Gastroesophageal sphincter (tissue), 3 donors: ENCODE results near the gene KIAA0586.

ENCODE experiments used
- EP300 ChIP-seq: sonication (generic); formaldehyde crosslinking; IDR thresholded peaks from one replicate; pipeline ENCODE4 v1.6.1; 2017; ENCODE audit warnings: antibody characterized with exemption, mild to moderate bottlenecking
- POLR2A ChIP-seq, 2 donors: fragments of 450-650 bp; IDR thresholded peaks; one replicate each; pipeline ENCODE4 v1.6.1; 2017; ENCODE audit warnings: antibody characterized with exemption in 2 of 2, mild to moderate bottlenecking in 2 of 2, moderate library complexity in 1 of 2
- POLR2AphosphoS5 ChIP-seq: sonication (generic); formaldehyde crosslinking; IDR thresholded peaks from one replicate; pipeline ENCODE4 v1.6.1; 2017; ENCODE audit warnings: antibody characterized with exemption
- TF ChIP-seq, protein P1 (sequence below), 4 experiments: fragments of 200-600 bp in 2 of 4; fragments of 450-650 bp in 2 of 4; sonication (generic) in 1 of 4; IDR thresholded peaks; one replicate each; pipeline ENCODE4 v1.5.1; 2017 to 2019; ENCODE audit warnings: antibody characterized with exemption in 4 of 4, mild to moderate bottlenecking in 2 of 4, moderate library complexity in 2 of 4

DNA sequence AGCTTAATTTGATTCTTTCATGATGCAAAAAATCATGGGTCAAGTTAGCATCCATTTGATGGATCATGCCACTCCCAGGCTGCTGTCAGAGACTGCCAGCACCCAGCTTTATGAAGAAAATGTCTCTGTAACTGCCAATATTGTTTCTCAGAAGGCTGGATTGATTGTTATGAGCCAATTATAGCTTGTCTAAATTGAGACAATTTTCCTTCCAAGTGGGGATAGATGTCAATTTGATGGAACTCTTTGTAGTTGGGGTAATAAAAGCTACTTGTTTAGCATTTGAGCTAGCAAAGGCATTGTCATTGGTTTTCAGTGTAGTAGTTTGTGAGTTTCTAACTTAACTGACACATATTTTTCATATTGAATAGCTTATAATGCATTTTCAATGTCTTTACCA is 128.1 kb downstream of the KIAA0586 start:
- TF ChIP-seq, protein P1, sequence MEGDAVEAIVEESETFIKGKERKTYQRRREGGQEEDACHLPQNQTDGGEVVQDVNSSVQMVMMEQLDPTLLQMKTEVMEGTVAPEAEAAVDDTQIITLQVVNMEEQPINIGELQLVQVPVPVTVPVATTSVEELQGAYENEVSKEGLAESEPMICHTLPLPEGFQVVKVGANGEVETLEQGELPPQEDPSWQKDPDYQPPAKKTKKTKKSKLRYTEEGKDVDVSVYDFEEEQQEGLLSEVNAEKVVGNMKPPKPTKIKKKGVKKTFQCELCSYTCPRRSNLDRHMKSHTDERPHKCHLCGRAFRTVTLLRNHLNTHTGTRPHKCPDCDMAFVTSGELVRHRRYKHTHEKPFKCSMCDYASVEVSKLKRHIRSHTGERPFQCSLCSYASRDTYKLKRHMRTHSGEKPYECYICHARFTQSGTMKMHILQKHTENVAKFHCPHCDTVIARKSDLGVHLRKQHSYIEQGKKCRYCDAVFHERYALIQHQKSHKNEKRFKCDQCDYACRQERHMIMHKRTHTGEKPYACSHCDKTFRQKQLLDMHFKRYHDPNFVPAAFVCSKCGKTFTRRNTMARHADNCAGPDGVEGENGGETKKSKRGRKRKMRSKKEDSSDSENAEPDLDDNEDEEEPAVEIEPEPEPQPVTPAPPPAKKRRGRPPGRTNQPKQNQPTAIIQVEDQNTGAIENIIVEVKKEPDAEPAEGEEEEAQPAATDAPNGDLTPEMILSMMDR (IDR thresholded peaks at IDR 0.05) = no peak
- no peak for TF ChIP-seq EP300
- TF ChIP-seq POLR2AphosphoS5 = no peak
- TF ChIP-seq POLR2A (IDR thresholded peaks at IDR 0.05) = no peak
